HepG2 (cell line): Measurements from ENCODE around the gene IL6R. TPM values are rescaled to one million over a fixed set of nuclear protein-coding genes. Genes with fewer than 3 reads are reported as not detected.
A peak's percentile ranks its signal among the peaks of the same experiment; 100 is the strongest.

ENCODE experiments used
- AGO2 ChIP-seq: fragments of 200-400 bp; formaldehyde crosslinking; optimal IDR thresholded peaks from 2 replicates; pipeline ENCODE3; 2017; ENCODE audit warnings: mild to moderate bottlenecking, low read depth, low read length, moderate library complexity
- ARHGAP35 ChIP-seq: sonication (generic); formaldehyde crosslinking; IDR thresholded peaks from 2 replicates; pipeline ENCODE4 v1.9.0; 2022; ENCODE audit warnings: mild to moderate bottlenecking, inconsistent platforms, moderate library complexity, missing genetic modification reagents, borderline replicate concordance
- HBP1 ChIP-seq: IDR thresholded peaks from 2 replicates; pipeline ENCODE4 v1.6.1; 2016; ENCODE audit warnings: low read depth, control low read depth
- NFKBIZ ChIP-seq: IDR thresholded peaks from 2 replicates; pipeline ENCODE4 v1.6.1; 2018; ENCODE audit warnings: missing genetic modification reagents, missing compliant biosample characterization
- RERE ChIP-seq: IDR thresholded peaks from 2 replicates; pipeline ENCODE4 v1.6.1; 2016; ENCODE audit warnings: low read depth, missing genetic modification reagents, missing compliant biosample characterization
- RFX5 ChIP-seq: IDR thresholded peaks from 2 replicates; pipeline ENCODE4 v1.6.1; 2011; ENCODE audit warnings: low read depth, low read length, improper control_type of control experiment
- SMC3 ChIP-seq: IDR thresholded peaks from 2 replicates; pipeline ENCODE4 v1.6.1; 2011; ENCODE audit warnings: low read length, improper control_type of control experiment
- THYN1 ChIP-seq: sonication (generic); formaldehyde crosslinking; IDR thresholded peaks from 2 replicates; pipeline ENCODE4 v1.8.1; 2023; ENCODE audit warnings: low read depth, mild to moderate bottlenecking, moderate library complexity, missing genetic modification reagents, borderline replicate concordance
- ZFX ChIP-seq: sonication (generic); formaldehyde crosslinking; IDR thresholded peaks from 2 replicates; pipeline ENCODE4 v1.4.0; 2020; ENCODE audit warnings: mild to moderate bottlenecking, low read depth, missing genetic modification reagents, moderate library complexity
- ZKSCAN8 ChIP-seq: IDR thresholded peaks from 2 replicates; pipeline ENCODE4 v1.6.1; 2016; ENCODE audit warnings: borderline replicate concordance, missing genetic modification reagents, missing compliant biosample characterization
- ZNF143 ChIP-seq: sonication (generic); formaldehyde crosslinking; IDR thresholded peaks from 2 replicates; pipeline ENCODE4 v1.4.0; 2020; ENCODE audit warnings: missing genetic modification reagents
- ZNF160 ChIP-seq: sonication (generic); formaldehyde crosslinking; IDR thresholded peaks from 2 replicates; pipeline ENCODE4 v1.8.0; 2022; ENCODE audit warnings: mild to moderate bottlenecking, inconsistent platforms, missing genetic modification reagents
- ZNF558 ChIP-seq: sonication (generic); formaldehyde crosslinking; IDR thresholded peaks from 2 replicates; pipeline ENCODE4 v1.9.0; 2022; ENCODE audit warnings: mild to moderate bottlenecking, missing genetic modification reagents, borderline replicate concordance
- ZNF646 ChIP-seq: sonication (generic); formaldehyde crosslinking; IDR thresholded peaks from 2 replicates; pipeline ENCODE4 v1.9.0; 2021; ENCODE audit warnings: mild to moderate bottlenecking, missing genetic modification reagents
- polyA plus RNA-seq, 8 experiments: library from polyadenylated mRNA; depleted of rRNA in 3 of 8; stranded (reverse) in 7 of 8; unstranded in 1 of 8; fragments of >200 nt; fragmentation: Illumina TruSeq in 4 of 8; extraction: Trizol in 4 of 8; gene quantifications; 2 replicates each; pipeline versions ENCODE4 v1.2.1 to v1.2.3, GENCODE V29; 2011 to 2016; ENCODE audit warnings: low read depth in 4 of 8, missing spikeins in 1 of 8, mixed read lengths in 1 of 8; ENCODE audit not compliant: insufficient read depth in 1 of 8
- total RNA-seq, 5 experiments: library from RNA; depleted of rRNA; stranded (reverse); fragments of >200 nt; fragmentation: Illumina TruSeq; extraction: Trizol; gene quantifications; 2 replicates each; pipeline ENCODE4 v1.2.3, GENCODE V29; 2016; ENCODE audit warnings: low read depth in 1 of 5

IL6R gene
- total and polyA plus RNA-seq, 2 of the 13 experiments (the other 11 are each of a cell fraction or from before 2014, with no cell fraction given) = 5.0 to 24.5 TPM

- no peak for TF ChIP-seq HBP1 (CRISPR knock-in tag)
- TF ChIP-seq RERE (CRISPR knock-in tag) = 0 out of 2 replicates have a peak, but pooled peaks have one; percentile 66
- TF ChIP-seq ZKSCAN8 = 0 out of 2 replicates have a peak, but pooled peaks have one; percentile 53
- no peak for TF ChIP-seq ARHGAP35 (CRISPR knock-in tag)
- TF ChIP-seq THYN1 (CRISPR knock-in tag) = no peak
- TF ChIP-seq ZNF143 (CRISPR knock-in tag) = peak; percentile 16; the same call in 1 of the 2 replicates
- no peak for TF ChIP-seq ZNF160 (CRISPR knock-in tag)
- TF ChIP-seq ZFX (CRISPR knock-in tag) = peak; percentile 60
- TF ChIP-seq ZNF558 (CRISPR knock-in tag) = no peak
- TF ChIP-seq NFKBIZ (CRISPR knock-in tag) = peak; percentile 78; the same call in 1 of the 2 replicates
- no peak for TF ChIP-seq ZNF646
- TF ChIP-seq RFX5 = no peak
- no peak for TF ChIP-seq SMC3
- TF ChIP-seq AGO2 = no peak
Observed at GRCh38 chr1:154419620-154420571, 14.8 kb downstream of the IL6R start (continued).
